Measurements from ENCODE around the gene ANAPC16.

- TF ChIP-seq CTCF (IDR thresholded peaks at IDR 0.05; ENCODE audit: insufficient read depth, low read length, poor library complexity, severe bottlenecking) (no peak), EZH2phosphoT487 (conservative IDR thresholded peaks at IDR 0.05; ENCODE audit: low read length) (no peak)
These were observed 20.9 kb upstream of the ANAPC16 start for GRCh38 chr10:72194949-72195348.

Measured in SU-DHL-6 (cell line).